GM21526 (cell line): ENCODE data around the gene KCNJ14.

Experiments
- ATAC-seq: cut with Tn5 transposase; IDR thresholded peaks from one replicate; pipeline ENCODE4 v1.9.1; 2021; ENCODE audit warnings: moderate library complexity; ENCODE audit not compliant: unreplicated experiment, low FRiP score

KCNJ14 gene

GRCh38 chr19:48455171-48455907 lies at the start of gene KCNJ14:
KCNJ14 (plus strand) TSS chr19:48455574; CDS start chr19:48461725, 6,151 bp downstream.
- no peak for ATAC-seq

DNA sequence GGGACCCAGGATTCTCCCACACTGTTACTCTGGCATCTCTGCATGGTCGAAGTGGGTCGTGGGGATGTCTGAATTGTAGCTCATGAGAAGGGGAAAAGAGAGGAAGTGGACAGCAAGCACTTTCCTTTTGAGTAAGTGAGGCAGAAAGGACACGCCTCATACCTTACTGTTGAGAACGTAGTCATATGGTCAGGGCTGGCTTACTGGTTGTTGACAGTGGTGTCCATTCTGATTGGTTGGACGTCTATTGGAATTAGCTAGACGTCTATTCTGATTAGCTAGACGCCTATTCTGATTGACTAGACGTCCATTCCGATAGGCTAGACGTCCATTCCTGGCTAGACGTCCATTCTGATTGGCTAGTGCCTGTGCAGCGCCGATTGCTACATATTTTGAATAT lies 49.5 kb upstream of the KCNJ14 start:
- no peak for ATAC-seq

GRCh38 chr19:48413879-48414587 lies 41.3 kb upstream of the KCNJ14 start:
- no peak for ATAC-seq

GRCh38 chr19:48415395-48415794 lies 40.0 kb upstream of the KCNJ14 start:
- ATAC-seq: no peak

DNA sequence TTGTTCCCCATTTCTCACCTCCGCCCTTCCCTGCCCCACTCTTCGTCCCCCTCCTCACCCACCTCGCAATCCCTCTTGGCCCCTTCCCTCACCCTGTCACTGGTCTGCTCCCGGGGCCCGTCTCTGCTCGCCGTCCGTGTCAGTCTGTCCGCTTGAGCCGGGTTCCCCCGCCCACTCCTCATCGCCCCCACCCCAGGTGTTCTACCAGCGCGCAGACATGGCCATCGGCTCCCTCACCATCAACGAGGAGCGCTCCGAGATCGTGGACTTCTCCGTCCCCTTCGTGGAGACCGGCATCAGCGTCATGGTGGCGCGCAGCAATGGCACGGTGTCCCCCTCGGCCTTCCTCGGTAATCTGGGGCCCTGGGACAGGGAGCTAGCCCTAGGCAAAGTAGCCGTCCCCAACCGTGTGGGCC lies 39.6 kb upstream of the KCNJ14 start:
- ATAC-seq: no peak

- ATAC-seq: no peak
Measured at GRCh38 chr19:48417421-48417820, 38.0 kb upstream of the KCNJ14 start.

DNA sequence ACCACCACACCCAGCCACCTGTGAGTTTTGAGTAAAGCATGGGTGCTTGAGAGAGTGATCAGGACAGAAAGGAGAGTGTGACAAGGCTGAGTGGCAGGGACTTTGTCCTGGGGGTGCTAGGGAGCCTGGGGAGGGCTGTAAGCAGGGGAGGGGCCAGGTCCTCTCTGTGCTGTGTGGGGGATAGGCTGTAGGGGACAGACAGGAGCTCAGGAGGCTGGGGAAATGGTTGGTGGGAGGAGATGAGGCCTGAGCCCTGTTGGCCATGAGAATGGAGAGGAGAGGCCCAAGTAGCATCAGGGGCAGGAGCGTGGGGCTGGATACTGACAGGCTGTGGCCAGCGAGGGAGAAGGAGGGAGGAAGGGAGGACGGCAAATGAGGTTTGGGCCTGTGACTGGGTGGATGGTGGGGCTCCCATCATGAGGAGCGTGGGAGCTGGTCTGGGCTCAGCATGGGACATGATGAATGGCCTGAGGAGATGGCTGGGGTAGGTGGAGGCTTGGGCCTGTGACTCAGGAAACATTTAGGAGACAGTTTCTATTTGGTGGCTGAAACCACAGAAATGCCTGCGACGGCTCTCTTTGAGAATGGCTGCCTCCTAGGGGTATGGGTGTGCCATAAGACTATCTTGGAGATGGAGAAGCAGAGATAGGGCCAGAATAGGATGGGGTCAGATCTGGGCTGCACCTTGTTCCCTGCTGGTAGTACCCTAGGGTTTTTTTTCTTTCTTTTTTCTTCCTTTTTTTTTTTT lies 36.9 kb upstream of the KCNJ14 start:
- no peak for ATAC-seq

DNA sequence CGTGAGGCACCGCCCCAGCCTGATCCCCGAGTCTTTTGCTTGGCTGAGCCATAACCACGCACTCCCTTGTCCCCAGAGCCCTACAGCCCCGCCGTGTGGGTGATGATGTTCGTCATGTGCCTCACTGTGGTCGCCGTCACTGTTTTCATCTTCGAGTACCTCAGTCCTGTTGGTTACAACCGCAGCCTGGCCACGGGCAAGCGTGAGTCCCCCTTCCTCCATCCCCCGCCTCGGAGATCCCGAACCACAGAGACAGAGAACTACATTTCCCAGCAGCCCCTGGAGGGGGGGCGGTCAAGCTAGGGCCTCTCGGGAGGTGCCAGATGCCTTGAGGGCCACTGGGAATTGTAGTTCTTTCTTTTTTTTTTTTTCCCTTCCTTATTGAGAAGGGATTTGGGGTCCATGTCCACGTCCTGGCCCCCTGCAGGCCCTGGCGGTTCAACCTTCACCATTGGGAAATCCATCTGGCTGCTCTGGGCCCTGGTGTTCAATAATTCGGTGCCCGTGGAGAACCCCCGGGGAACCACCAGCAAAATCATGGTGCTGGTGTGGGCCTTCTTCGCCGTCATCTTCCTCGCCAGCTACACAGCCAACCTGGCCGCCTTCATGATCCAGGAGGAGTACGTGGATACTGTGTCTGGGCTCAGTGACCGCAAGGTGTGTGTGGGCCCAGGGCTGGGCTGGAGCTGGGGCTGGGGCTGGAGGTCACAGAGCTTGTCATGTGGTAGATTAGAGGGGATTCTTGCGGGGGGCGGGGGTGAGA lies 36.0 kb upstream of the KCNJ14 start:
- no peak for ATAC-seq

DNA sequence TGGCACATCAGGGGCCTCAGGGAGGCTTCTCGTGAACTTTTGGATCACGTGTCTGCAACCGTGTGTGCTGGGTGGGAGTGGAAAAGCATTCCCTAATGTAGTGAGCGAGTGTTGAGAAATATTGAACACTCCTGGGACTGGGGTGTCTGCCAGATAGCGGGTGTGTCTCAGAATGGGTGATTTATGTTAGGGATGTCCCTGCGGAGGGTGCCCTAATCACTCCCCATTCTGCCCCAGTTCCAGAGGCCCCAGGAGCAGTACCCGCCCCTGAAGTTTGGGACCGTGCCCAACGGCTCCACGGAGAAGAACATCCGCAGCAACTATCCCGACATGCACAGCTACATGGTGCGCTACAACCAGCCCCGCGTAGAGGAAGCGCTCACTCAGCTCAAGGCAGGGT lies 33.8 kb upstream of the KCNJ14 start:
- ATAC-seq: no peak

GRCh38 chr19:48424694-48425219 lies 30.6 kb upstream of the KCNJ14 start:
- no peak for ATAC-seq

GRCh38 chr19:48428670-48429069 lies 26.7 kb upstream of the KCNJ14 start:
- ATAC-seq: no peak

DNA sequence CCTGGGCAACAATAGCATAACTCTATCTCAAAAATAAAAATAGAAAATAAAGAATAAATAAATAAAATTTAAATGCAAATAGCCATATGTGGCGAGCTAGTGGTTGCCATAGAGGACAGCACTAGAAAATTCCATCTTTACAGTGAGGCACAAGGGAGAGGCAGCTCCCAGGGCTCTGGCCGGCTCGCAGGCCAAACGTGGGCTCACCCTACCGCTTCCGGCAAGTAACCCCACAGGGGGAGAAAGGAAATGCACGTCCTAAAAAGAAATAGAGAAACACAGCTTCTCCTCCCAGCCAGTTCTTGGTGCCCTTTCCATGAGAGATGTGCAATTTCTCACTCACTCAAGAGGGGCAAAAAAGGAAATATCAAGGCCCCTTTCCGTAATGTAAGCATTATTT lies 22.0 kb upstream of the KCNJ14 start:
- no peak for ATAC-seq

DNA sequence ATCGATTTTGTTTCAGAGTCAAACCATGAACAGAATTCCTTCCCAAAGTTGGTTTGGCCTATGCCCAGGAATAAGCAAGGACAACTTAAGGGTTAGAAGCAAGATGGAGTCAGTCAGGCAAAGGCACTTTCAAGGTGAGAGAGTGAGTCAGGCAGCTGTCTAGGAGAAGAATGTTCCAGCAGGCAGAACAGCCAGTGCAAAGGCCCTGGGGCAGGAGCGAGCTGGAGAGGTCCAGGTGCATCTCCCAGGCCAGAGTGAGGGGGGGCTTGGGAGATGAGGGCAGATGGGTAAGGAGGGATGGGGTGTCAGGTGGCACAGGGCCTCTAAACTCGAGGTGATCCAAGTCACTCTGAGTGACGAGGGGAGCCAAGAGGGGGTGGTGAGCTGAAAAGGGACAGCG lies 18.8 kb upstream of the KCNJ14 start:
- no peak for ATAC-seq

DNA sequence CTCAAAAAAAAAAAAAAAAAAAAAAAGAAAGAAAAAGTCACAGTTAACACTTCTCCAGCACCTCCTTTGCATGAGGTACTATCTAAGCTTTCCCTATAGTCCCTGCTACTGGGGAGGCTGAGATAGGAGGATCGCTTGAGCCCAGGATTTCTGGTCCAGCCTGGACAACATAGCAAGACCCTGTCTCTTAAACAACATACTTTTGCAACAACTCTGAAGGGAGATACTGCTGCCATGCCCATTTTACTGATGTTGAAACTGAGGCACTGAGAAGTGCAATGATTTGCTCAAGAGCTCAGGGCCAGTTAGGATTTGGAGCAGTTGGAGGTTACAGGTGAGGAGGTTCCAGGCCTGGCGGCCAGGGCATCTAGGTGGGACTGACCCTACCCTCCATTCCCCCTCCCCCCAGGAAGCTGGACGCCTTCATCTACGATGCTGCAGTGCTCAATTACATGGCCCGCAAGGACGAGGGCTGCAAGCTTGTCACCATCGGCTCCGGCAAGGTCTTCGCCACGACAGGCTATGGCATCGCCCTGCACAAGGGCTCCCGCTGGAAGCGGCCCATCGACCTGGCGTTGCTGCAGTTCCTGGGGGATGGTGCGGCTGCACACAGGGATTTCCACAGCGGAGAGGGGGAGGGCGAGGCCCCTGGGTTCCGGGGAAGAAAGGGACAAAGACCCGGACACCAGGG lies 13.9 kb upstream of the KCNJ14 start:
- ATAC-seq: no peak

- no peak for ATAC-seq
Measured at GRCh38 chr19:48442116-48443035, 13.0 kb upstream of the KCNJ14 start.

DNA sequence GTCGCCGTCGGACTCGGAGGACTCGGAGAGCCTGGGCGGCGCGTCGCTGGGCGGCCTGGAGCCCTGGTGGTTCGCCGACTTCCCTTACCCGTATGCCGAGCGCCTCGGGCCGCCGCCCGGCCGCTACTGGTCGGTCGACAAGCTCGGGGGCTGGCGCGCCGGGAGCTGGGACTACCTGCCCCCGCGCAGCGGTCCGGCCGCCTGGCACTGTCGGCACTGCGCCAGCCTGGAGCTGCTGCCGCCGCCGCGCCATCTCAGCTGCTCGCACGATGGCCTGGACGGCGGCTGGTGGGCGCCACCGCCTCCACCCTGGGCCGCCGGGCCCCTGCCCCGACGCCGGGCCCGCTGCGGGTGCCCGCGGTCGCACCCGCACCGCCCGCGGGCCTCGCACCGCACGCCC lies 12.1 kb upstream of the KCNJ14 start:
- no peak for ATAC-seq

DNA sequence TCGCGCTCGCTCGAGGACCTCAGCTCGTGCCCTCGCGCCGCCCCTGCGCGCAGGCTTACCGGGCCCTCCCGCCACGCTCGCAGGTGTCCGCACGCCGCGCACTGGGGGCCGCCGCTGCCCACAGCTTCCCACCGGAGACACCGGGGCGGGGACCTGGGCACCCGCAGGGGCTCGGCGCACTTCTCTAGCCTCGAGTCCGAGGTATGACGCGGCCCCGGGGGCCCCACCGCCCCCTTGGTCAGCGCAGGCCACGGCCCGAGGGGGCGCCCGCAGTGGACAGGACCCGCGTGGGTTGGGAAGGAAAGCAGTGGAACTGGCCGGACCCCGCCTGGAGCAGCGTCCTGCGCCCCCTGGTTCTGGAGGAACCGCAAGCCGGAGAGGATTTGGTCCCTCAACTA lies 11.6 kb upstream of the KCNJ14 start:
- ATAC-seq: no peak

- ATAC-seq: no peak
Measured at GRCh38 chr19:48444129-48444935, 11.0 kb upstream of the KCNJ14 start.
